ENCODE data around the gene ASPRV1.
"Not testable (repeated sequence)": the region's sequence is repeated elsewhere in the genome, so short reads cannot be mapped to it uniquely, and the experiment has no call there.

The ASPRV1 gene

GRCh38 chr2:69961496-69961895 is at the start of gene ASPRV1:
Gene ASPRV1 (minus strand): TSS chr2:69961631. CDS start chr2:69961436, 195 bp downstream.
- DNase-seq, result no peak

- no peak for DNase-seq
These were observed 49.2 kb upstream of the ASPRV1 start for GRCh38 chr2:70010576-70011111.

GRCh38 chr2:70009762-70010575 is 48.5 kb upstream of the ASPRV1 start:
- no peak for DNase-seq

GRCh38 chr2:70008290-70008689 is 46.9 kb upstream of the ASPRV1 start:
- DNase-seq, result no peak

GRCh38 chr2:70007151-70007550 is 45.7 kb upstream of the ASPRV1 start:
- DNase-seq, result no peak

- no peak for DNase-seq
These were observed 45.0 kb upstream of the ASPRV1 start for GRCh38 chr2:70006447-70006784.

GRCh38 chr2:70005752-70006446 is 44.5 kb upstream of the ASPRV1 start:
- DNase-seq, result no peak

- DNase-seq, result no peak
These were observed 43.8 kb upstream of the ASPRV1 start for GRCh38 chr2:70005216-70005615.

- DNase-seq, result no peak
These were observed 41.8 kb upstream of the ASPRV1 start for GRCh38 chr2:70003093-70003830.

- no peak for DNase-seq
These were observed 40.9 kb upstream of the ASPRV1 start for GRCh38 chr2:70002241-70002899.

- not testable (repeated sequence) for DNase-seq
These were observed 39.1 kb upstream of the ASPRV1 start for GRCh38 chr2:70000529-70000928.

GRCh38 chr2:69998761-69999160 is 37.3 kb upstream of the ASPRV1 start:
- DNase-seq, result no peak

- no peak for DNase-seq
These were observed 35.8 kb upstream of the ASPRV1 start for GRCh38 chr2:69997015-69997830.

GRCh38 chr2:69995511-69995910 is 34.1 kb upstream of the ASPRV1 start:
- no peak for DNase-seq

GRCh38 chr2:69994166-69994565 is 32.7 kb upstream of the ASPRV1 start:
- DNase-seq, result no peak

- DNase-seq, result no peak
These were observed 32.3 kb upstream of the ASPRV1 start for GRCh38 chr2:69993708-69994107.

- DNase-seq, result no peak
These were observed 31.7 kb upstream of the ASPRV1 start for GRCh38 chr2:69993048-69993565.

GRCh38 chr2:69992310-69993047 is 31.0 kb upstream of the ASPRV1 start:
- DNase-seq, result no peak

GRCh38 chr2:69989441-69990105 is 28.1 kb upstream of the ASPRV1 start:
- DNase-seq, result no peak

- DNase-seq, result no peak
These were observed 27.6 kb upstream of the ASPRV1 start for GRCh38 chr2:69989009-69989408.

Data from activated naive CD4-positive, alpha-beta T cell treated with Interleukin-2 at 50 U/mL for 16 hours (primary cell).